ENCODE data around the gene ADTRP.

ADTRP gene

GRCh38 chr6:11812439-11812838 lies 33.8 kb upstream of the ADTRP start:
- Histone ChIP-seq H3K27ac (ENCODE audit: low read depth, low read length) (no peak overlapping the region), H3K36me3 (ENCODE audit: low read length) (no peaks in the 10 kb centered on the region), H3K9me2 (replicated peaks; ENCODE audit: insufficient read depth, low read length) (no peaks in the 10 kb centered on the region), H2AFZ (ENCODE audit: low read depth, low read length, severe bottlenecking) (no peak overlapping the region), H3K9me3 (ENCODE audit: insufficient read depth, low read length) (no peaks in the 10 kb centered on the region), H3K9ac (ENCODE audit: low read length) (no peak overlapping the region), H3K27me3 (ENCODE audit: low read length) (no peaks in the 10 kb centered on the region), H3K4me2 (ENCODE audit: low read depth, low read length, poor library complexity, severe bottlenecking) (no peak overlapping the region), H3F3A (ENCODE audit: insufficient read depth) (no peaks in the 10 kb centered on the region), H4K20me1 (ENCODE audit: low read depth, low read length) (no peaks in the 10 kb centered on the region), H3K79me2 (ENCODE audit: insufficient read depth, low read length) (no peaks in the 10 kb centered on the region), H3K4me3 (ENCODE audit: insufficient read depth, low read length, poor library complexity, severe bottlenecking) (no peak overlapping the region)
- no peak for TF ChIP-seq CTCF (IDR thresholded peaks at IDR 0.05; ENCODE audit: insufficient read depth, low read length, poor library complexity, severe bottlenecking)

DNA sequence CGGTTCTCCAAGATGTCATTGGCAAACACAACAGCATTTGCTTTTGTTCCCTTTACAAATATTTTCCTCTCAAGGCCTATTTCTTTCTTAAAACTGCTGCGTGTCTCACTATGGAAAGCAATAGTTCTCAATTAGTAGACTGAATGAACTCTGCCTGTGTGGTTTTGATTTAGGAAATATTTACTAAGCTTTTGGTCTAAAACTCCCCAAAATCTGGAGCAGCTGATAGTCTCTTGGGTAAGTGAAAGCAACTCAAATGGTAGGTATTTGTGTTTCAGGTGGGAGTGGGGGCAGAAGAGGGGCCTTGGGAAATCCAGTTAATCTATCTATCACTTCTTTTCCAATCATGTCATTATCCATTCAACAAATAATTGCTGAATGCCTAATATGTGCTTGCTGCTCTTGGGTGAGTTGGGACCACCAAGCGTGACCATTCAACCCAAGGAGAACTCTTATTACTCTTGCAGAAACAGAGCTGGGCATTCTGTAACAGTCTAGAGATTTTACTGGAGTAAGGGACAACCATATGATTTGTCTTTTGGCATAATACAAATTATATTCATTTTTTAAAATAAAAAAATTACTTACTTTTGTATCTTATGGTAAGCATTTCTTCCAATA lies 33.2 kb upstream of the ADTRP start:
- Histone ChIP-seq H3K27me3 (ENCODE audit: low read length) (no peaks in the 10 kb centered on the region), H3K36me3 (ENCODE audit: low read length) (no peaks in the 10 kb centered on the region), H2AFZ (ENCODE audit: low read depth, low read length, severe bottlenecking) (no peak overlapping the region), H3K9ac (ENCODE audit: low read length) (no peak overlapping the region), H3K79me2 (ENCODE audit: insufficient read depth, low read length) (no peaks in the 10 kb centered on the region), H3K27ac (ENCODE audit: low read depth, low read length) (no peak overlapping the region), H3K9me2 (replicated peaks; ENCODE audit: insufficient read depth, low read length) (no peaks in the 10 kb centered on the region), H3K9me3 (ENCODE audit: insufficient read depth, low read length) (no peaks in the 10 kb centered on the region), H3F3A (ENCODE audit: insufficient read depth) (no peaks in the 10 kb centered on the region), H4K20me1 (ENCODE audit: low read depth, low read length) (no peaks in the 10 kb centered on the region), H3K4me3 (ENCODE audit: insufficient read depth, low read length, poor library complexity, severe bottlenecking) (no peak overlapping the region), H3K4me2 (ENCODE audit: low read depth, low read length, poor library complexity, severe bottlenecking) (no peak overlapping the region)
- no peak for TF ChIP-seq CTCF (IDR thresholded peaks at IDR 0.05; ENCODE audit: insufficient read depth, low read length, poor library complexity, severe bottlenecking)
- no peak for TF ChIP-seq EZH2phosphoT487 (conservative IDR thresholded peaks at IDR 0.05; ENCODE audit: low read length)

GRCh38 chr6:11810854-11811643 lies 32.4 kb upstream of the ADTRP start:
- TF ChIP-seq EZH2phosphoT487 (conservative IDR thresholded peaks at IDR 0.05; ENCODE audit: low read length) (no peak), CTCF (IDR thresholded peaks at IDR 0.05; ENCODE audit: insufficient read depth, low read length, poor library complexity, severe bottlenecking) (no peak)
- Histone ChIP-seq H3K9me2 (replicated peaks; ENCODE audit: insufficient read depth, low read length) (no peaks in the 10 kb centered on the region), H3K9me3 (ENCODE audit: insufficient read depth, low read length) (no peaks in the 10 kb centered on the region), H3K36me3 (ENCODE audit: low read length) (no peaks in the 10 kb centered on the region), H3K27ac (ENCODE audit: low read depth, low read length) (no peak overlapping the region), H2AFZ (ENCODE audit: low read depth, low read length, severe bottlenecking) (no peak overlapping the region), H4K20me1 (ENCODE audit: low read depth, low read length) (no peaks in the 10 kb centered on the region), H3K4me3 (ENCODE audit: insufficient read depth, low read length, poor library complexity, severe bottlenecking) (no peak overlapping the region), H3F3A (ENCODE audit: insufficient read depth) (no peaks in the 10 kb centered on the region), H3K4me2 (ENCODE audit: low read depth, low read length, poor library complexity, severe bottlenecking) (no peak overlapping the region), H3K27me3 (ENCODE audit: low read length) (no peaks in the 10 kb centered on the region), H3K79me2 (ENCODE audit: insufficient read depth, low read length) (no peaks in the 10 kb centered on the region), H3K9ac (ENCODE audit: low read length) (no peak overlapping the region)
